ENCODE data around the gene SPX. TPM values are rescaled to one million over a fixed set of nuclear protein-coding genes. Genes with fewer than 3 reads are reported as not detected.

SPX gene
- total and polyA plus RNA-seq, 7 experiments from 2014 or later: 0.16 to 0.69 (median 0.49) TPM; not detected in 1

DNA sequence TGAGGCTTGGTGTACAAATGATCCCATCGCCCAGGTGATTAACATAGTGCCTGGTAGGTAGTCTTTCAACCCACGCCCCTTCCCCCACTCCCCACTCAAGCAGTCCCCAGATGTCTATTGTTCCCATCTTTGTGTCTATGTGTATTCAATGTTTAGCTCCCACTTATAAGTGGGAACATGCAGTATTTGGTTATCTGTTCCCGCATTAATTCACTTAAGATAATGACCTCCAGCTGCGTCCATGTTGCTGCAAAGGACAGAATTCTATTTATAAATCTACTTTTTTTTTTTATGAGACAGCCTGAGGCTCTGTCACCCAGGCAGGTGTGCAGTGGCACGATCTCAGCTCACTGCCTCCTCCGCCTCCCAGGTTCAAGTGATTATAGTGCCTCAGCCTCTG is 15.7 kb downstream of the SPX start:
- Mint-ChIP-seq H3K27me3 (peaks cover 0 to 4% (median 0%) of the 10 kb centered on the region in 5 donors), H3K4me1 (no peaks in the 10 kb centered on the region), H3K36me3 (peaks cover 0 to 4% (median 3%) of the 10 kb centered on the region in 5 donors), H3K27ac (no peak overlapping the region), H3K9me3 (peaks cover 0 to 1% (median 0%) of the 10 kb centered on the region in 11 donors), H3K4me3 (no peak overlapping the region)
- Histone ChIP-seq H3K36me3 (ENCODE audit: control insufficient read depth in 2 of 3, insufficient read depth in 3 of 3, low read length in 3 of 3) (no peaks in the 10 kb centered on the region), H3K4me3 (ENCODE audit: low read length) (no peak overlapping the region), H3K9me3 (ENCODE audit: control insufficient read depth in 2 of 3, low read length in 3 of 3) (no peaks in the 10 kb centered on the region), H3K4me1 (ENCODE audit: control insufficient read depth in 2 of 2, insufficient read depth in 2 of 2, low read length in 2 of 2) (no peaks in the 10 kb centered on the region), H3K27me3 (ENCODE audit: control insufficient read depth in 2 of 2, insufficient read depth in 2 of 2, low read length in 2 of 2) (no peaks in the 10 kb centered on the region), H3K27ac (ENCODE audit: low read depth, low read length) (no peak overlapping the region)
- ATAC-seq (no peak), DNase-seq (no peak)
- POLR2A ChIA-PET: interaction anchor here (0.7 kb wide), 1 partner anchor 12 kb away, joined by 3 read pairs; no protein-coding TSS in a partner anchor
- intact Hi-C loops (cut with micrococcal nuclease): no loop called here
- CTCF ChIA-PET: no interaction called here

DNA sequence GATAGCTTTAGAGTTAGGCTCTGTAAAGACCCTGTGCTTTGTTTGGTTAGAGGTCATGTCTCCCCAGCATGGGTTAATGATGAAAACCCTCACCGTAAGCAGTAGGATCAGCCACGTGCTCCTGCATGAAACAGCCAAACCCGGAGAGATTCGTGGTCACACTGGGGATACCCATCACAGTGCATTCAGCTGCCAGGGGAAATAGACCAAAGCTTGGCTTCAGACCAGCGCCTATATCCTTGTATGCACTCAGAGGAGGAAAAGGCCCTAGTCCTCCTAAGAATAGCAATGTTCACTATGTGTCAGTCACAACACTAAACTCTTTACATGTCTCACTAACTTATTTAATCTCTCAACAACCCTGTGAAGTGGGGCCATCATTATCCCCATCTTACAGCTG is 16.3 kb downstream of the SPX start:
- Histone ChIP-seq H3K9me3 (ENCODE audit: control insufficient read depth in 2 of 3, low read length in 3 of 3) (no peaks in the 10 kb centered on the region), H3K27ac (ENCODE audit: low read depth, low read length) (no peak overlapping the region), H3K4me1 (ENCODE audit: control insufficient read depth in 2 of 2, insufficient read depth in 2 of 2, low read length in 2 of 2) (no peaks in the 10 kb centered on the region), H3K27me3 (ENCODE audit: control insufficient read depth in 2 of 2, insufficient read depth in 2 of 2, low read length in 2 of 2) (no peaks in the 10 kb centered on the region), H3K36me3 (ENCODE audit: control insufficient read depth in 2 of 3, insufficient read depth in 3 of 3, low read length in 3 of 3) (no peaks in the 10 kb centered on the region), H3K4me3 (ENCODE audit: low read length) (no peak overlapping the region)
- DNase-seq (no peak), ATAC-seq (no peak)
- CTCF ChIA-PET: no interaction called here
- POLR2A ChIA-PET: interaction anchor here (0.6 to 0.7 kb wide), 3 partner anchors 13 to 224 kb away, joined by 3 read pairs; no protein-coding TSS in a partner anchor
- H3K27ac Mint-ChIP-seq: no peak overlapping the region
- H3K27me3 Mint-ChIP-seq: peaks cover 0 to 6% (median 0%) of the 10 kb centered on the region in 5 donors
- H3K36me3 Mint-ChIP-seq: peaks cover 0 to 2% (median 0%) of the 10 kb centered on the region in 5 donors
- intact Hi-C loops (cut with micrococcal nuclease): no loop called here
- peaks cover 0 to 1% (median 0%) of the 10 kb centered on the region in 7 donors for H3K4me1 Mint-ChIP-seq
- H3K9me3 Mint-ChIP-seq: peaks cover 0 to 1% (median 0%) of the 10 kb centered on the region in 11 donors
- no peak overlapping the region for H3K4me3 Mint-ChIP-seq

DNA sequence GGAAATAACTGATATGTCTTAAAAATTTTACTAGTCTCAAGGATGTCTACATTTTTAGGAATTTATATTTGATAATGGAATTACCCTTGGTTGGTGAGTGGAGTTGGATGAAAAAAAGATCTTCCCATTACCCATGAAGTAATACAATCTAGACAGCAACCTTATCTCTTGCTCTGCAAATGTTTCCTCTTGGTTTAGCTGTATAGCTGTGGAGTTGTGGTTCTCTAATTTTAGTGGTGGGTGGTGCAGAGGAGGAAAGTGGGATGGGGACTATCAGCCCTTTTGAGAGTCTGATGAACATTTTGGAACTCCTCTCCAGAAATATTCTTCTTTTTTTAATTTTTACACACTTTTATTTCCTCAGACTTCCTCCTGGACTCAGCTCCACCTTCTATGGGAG is 17.1 kb downstream of the SPX start:
- H3K4me3 Mint-ChIP-seq: no peak overlapping the region
- no peak overlapping the region for H3K27ac ChIP-seq (ENCODE audit: low read depth, low read length)
- H3K27me3 Mint-ChIP-seq: peaks cover 0 to 8% (median 0%) of the 10 kb centered on the region in 5 donors
- ChIA-PET CTCF (no interaction called here), POLR2A (no interaction called here)
- H3K4me1 Mint-ChIP-seq: peaks cover 0 to 4% (median 0%) of the 10 kb centered on the region in 7 donors
- no peak for DNase-seq
- H3K9me3 Mint-ChIP-seq: peaks cover 0 to 1% (median 0%) of the 10 kb centered on the region in 11 donors
- no peaks in the 10 kb centered on the region for H3K4me1 ChIP-seq (ENCODE audit: control insufficient read depth in 2 of 2, insufficient read depth in 2 of 2, low read length in 2 of 2)
- no peak overlapping the region for H3K4me3 ChIP-seq (ENCODE audit: low read length)
- peaks cover 0 to 2% (median 0%) of the 10 kb centered on the region in 5 donors for H3K36me3 Mint-ChIP-seq
- no peak for ATAC-seq
- no peaks in the 10 kb centered on the region for H3K9me3 ChIP-seq (ENCODE audit: control insufficient read depth in 2 of 3, low read length in 3 of 3)
- H3K27ac Mint-ChIP-seq: no peak overlapping the region
- intact Hi-C loops (cut with micrococcal nuclease): no loop called here
- H3K27me3 ChIP-seq (ENCODE audit: control insufficient read depth in 2 of 2, insufficient read depth in 2 of 2, low read length in 2 of 2): no peaks in the 10 kb centered on the region
- no peaks in the 10 kb centered on the region for H3K36me3 ChIP-seq (ENCODE audit: control insufficient read depth in 2 of 3, insufficient read depth in 3 of 3, low read length in 3 of 3)

DNA sequence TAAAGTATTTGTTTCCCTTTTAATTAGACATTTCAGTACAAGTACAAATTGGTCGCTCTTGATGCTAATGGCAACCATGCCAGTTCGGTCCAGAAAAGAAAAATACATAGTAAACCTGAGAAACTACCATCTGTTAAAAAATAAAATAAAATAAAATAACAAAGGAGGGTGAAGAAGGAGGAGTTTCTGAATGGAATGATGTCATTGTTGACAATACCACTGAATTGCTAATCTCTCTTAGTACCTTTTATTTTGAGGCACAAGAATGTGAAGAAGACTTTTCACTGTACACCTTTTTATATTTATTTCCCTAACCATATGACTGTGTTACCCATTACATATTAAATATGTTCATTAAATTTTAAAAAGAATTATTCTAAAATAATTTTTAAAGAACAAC is 19.5 kb downstream of the SPX start:
- POLR2A ChIA-PET: interaction anchor here (0.6 kb wide), 1 partner anchor 120 kb away, joined by 3 read pairs; no protein-coding TSS in a partner anchor
- DNase-seq: no peak
- H3K9me3 Mint-ChIP-seq: peaks cover 0 to 1% (median 0%) of the 10 kb centered on the region in 11 donors

DNA sequence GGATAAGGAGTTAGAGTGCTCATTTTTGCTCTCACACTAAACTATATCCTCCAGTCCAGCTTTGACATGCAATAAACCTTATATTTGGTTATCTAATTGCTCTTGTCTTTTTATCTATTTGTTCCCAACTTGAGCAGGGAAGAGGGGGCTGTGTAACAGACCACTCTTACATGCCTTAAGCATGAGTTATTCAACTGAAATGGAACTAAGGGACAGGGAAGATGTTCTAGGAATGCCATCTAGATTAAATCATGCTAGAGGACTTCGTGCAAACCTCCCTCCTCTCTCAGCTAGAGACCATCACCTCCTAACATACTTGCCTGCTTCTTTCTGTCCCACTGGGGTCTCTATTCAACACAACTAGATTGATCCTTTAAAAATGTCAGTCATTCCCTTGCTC is 20.6 kb downstream of the SPX start:
- no peaks in the 10 kb centered on the region for H3K36me3 ChIP-seq (ENCODE audit: control insufficient read depth in 2 of 3, insufficient read depth in 3 of 3, low read length in 3 of 3)
- DNase-seq (no peak), ATAC-seq (no peak)
- Mint-ChIP-seq H3K4me1 (peaks cover 0 to 4% (median 0%) of the 10 kb centered on the region in 7 donors), H3K9me3 (peaks cover 0 to 1% (median 0%) of the 10 kb centered on the region in 11 donors), H3K27me3 (peaks cover 0 to 8% (median 0%) of the 10 kb centered on the region in 5 donors), H3K4me3 (no peak overlapping the region), H3K27ac (no peak overlapping the region), H3K36me3 (no peaks in the 10 kb centered on the region)
- H3K4me1 ChIP-seq (ENCODE audit: control insufficient read depth in 2 of 2, insufficient read depth in 2 of 2, low read length in 2 of 2): no peaks in the 10 kb centered on the region
- H3K27me3 ChIP-seq (ENCODE audit: control insufficient read depth in 2 of 2, insufficient read depth in 2 of 2, low read length in 2 of 2): no peaks in the 10 kb centered on the region
- no peaks in the 10 kb centered on the region for H3K9me3 ChIP-seq (ENCODE audit: control insufficient read depth in 2 of 3, low read length in 3 of 3)
- no peak overlapping the region for H3K27ac ChIP-seq (ENCODE audit: low read depth, low read length)
- CTCF ChIA-PET: no interaction called here
- no peak overlapping the region for H3K4me3 ChIP-seq (ENCODE audit: low read length)
- intact Hi-C loops (cut with micrococcal nuclease): no loop called here
- POLR2A ChIA-PET: no interaction called here

More for the DNA sequence above, 19.5 kb downstream of the SPX start:
- Histone ChIP-seq H3K27ac (ENCODE audit: low read depth, low read length) (no peak overlapping the region), H3K9me3 (ENCODE audit: control insufficient read depth in 2 of 3, low read length in 3 of 3) (no peaks in the 10 kb centered on the region), H3K36me3 (ENCODE audit: control insufficient read depth in 2 of 3, insufficient read depth in 3 of 3, low read length in 3 of 3) (no peaks in the 10 kb centered on the region), H3K4me1 (ENCODE audit: control insufficient read depth in 2 of 2, insufficient read depth in 2 of 2, low read length in 2 of 2) (no peaks in the 10 kb centered on the region), H3K4me3 (ENCODE audit: low read length) (no peak overlapping the region), H3K27me3 (ENCODE audit: control insufficient read depth in 2 of 2, insufficient read depth in 2 of 2, low read length in 2 of 2) (no peaks in the 10 kb centered on the region)
- H3K4me3 Mint-ChIP-seq: no peak overlapping the region
- H3K4me1 Mint-ChIP-seq: peaks cover 0 to 4% (median 0%) of the 10 kb centered on the region in 7 donors
- no peak for ATAC-seq
- peaks cover 0 to 2% (median 0%) of the 10 kb centered on the region in 5 donors for H3K36me3 Mint-ChIP-seq
- intact Hi-C loops (cut with micrococcal nuclease): no loop called here
- no peak overlapping the region for H3K27ac Mint-ChIP-seq
- CTCF ChIA-PET: no interaction called here
- H3K27me3 Mint-ChIP-seq: peaks cover 0 to 8% (median 0%) of the 10 kb centered on the region in 5 donors

DNA sequence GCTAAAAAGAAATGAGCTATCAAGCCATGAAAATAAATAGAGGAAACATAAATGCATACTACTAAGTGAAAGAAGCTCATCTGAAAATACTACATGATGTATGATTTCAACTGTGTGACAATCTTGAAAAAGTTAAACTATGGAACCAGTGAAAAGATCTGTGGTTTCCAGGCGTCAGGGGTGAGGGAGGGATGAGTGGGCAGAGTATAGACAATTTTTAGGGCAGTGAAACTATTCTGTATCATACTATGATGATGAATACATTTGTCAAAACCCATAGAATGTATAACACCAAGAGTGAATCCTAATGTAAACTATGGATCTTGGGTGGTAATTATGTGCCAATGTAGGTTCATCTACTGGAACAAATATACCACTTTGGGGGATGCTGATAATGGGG is 21.3 kb downstream of the SPX start:
- Histone ChIP-seq H3K9me3 (ENCODE audit: control insufficient read depth in 2 of 3, low read length in 3 of 3) (no peaks in the 10 kb centered on the region), H3K4me3 (ENCODE audit: low read length) (no peak overlapping the region), H3K4me1 (ENCODE audit: control insufficient read depth in 2 of 2, insufficient read depth in 2 of 2, low read length in 2 of 2) (no peaks in the 10 kb centered on the region), H3K27me3 (ENCODE audit: control insufficient read depth in 2 of 2, insufficient read depth in 2 of 2, low read length in 2 of 2) (no peaks in the 10 kb centered on the region), H3K36me3 (ENCODE audit: control insufficient read depth in 2 of 3, insufficient read depth in 3 of 3, low read length in 3 of 3) (no peaks in the 10 kb centered on the region), H3K27ac (ENCODE audit: low read depth, low read length) (no peak overlapping the region)
- ChIA-PET CTCF (no interaction called here), POLR2A (no interaction called here)
- Mint-ChIP-seq H3K4me1 (peaks cover 0 to 7% (median 0%) of the 10 kb centered on the region in 7 donors), H3K27ac (no peak overlapping the region), H3K27me3 (peaks cover 0 to 8% (median 0%) of the 10 kb centered on the region in 5 donors), H3K4me3 (no peak overlapping the region), H3K36me3 (no peaks in the 10 kb centered on the region), H3K9me3 (peaks cover 0 to 1% (median 0%) of the 10 kb centered on the region in 11 donors)
- peak in 1 of 9 donors; percentile 24 for DNase-seq
- intact Hi-C loops (cut with micrococcal nuclease): no loop called here
- ATAC-seq: no peak

DNA sequence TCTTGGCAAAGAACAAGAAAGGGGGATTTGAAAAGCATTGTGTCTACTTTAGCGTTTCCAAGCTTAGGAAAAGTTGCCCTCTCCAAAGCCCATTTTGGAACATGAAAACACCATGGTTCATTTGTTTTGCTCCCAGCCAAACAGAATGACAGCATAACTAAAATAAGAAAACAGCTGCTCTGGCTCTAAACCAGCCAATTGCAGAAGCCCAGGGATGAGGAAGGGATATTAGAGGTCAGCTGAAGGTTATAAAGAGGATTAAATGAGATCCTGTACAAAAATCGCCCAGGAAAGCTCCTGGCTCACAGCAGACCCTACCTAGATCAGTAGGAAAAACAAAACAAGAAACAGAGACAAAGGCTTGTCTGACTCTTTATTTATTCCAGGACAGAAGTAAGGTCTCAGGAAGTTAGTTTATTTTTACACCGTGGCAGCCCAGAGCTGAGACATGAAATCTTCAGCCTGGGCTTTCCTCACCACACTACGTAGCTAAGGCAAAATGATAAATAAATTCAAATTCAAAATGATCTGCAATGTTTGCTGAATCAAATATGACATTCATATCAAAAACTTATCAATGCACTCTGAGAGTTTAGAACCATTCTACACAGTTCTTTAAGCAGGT is 25.9 kb downstream of the SPX start:
- H3K4me1 ChIP-seq (ENCODE audit: control insufficient read depth in 2 of 2, insufficient read depth in 2 of 2, low read length in 2 of 2): no peaks in the 10 kb centered on the region
- no peak overlapping the region for H3K4me3 ChIP-seq (ENCODE audit: low read length)
- no peak overlapping the region for H3K27ac Mint-ChIP-seq
- H3K4me1 Mint-ChIP-seq: peaks cover 0 to 7% (median 0%) of the 10 kb centered on the region in 7 donors
- ATAC-seq: no peak
- intact Hi-C loops (cut with micrococcal nuclease): no loop called here
- ChIA-PET POLR2A (no interaction called here), CTCF (no interaction called here)
- no peak for DNase-seq
- peaks cover 0 to 4% (median 0%) of the 10 kb centered on the region in 5 donors for H3K27me3 Mint-ChIP-seq
- H3K9me3 ChIP-seq (ENCODE audit: control insufficient read depth in 2 of 3, low read length in 3 of 3): no peaks in the 10 kb centered on the region
- H3K36me3 ChIP-seq (ENCODE audit: control insufficient read depth in 2 of 3, insufficient read depth in 3 of 3, low read length in 3 of 3): no peaks in the 10 kb centered on the region
- H3K9me3 Mint-ChIP-seq: peaks cover 0 to 2% (median 0%) of the 10 kb centered on the region in 11 donors
- H3K27ac ChIP-seq (ENCODE audit: low read depth, low read length): no peak overlapping the region
- no peaks in the 10 kb centered on the region for H3K27me3 ChIP-seq (ENCODE audit: control insufficient read depth in 2 of 2, insufficient read depth in 2 of 2, low read length in 2 of 2)
- peaks cover 0 to 6% (median 0%) of the 10 kb centered on the region in 5 donors for H3K36me3 Mint-ChIP-seq
- H3K4me3 Mint-ChIP-seq: no peak overlapping the region
